Stimulated activated effector memory CD8-positive, alpha-beta T cell treated with anti-CD3 and anti-CD28 coated beads, Interleukin-12 subunit alpha, Interleukin-12 subunit beta, amount 100 ng/mL, for 72 hours (primary cell): ENCODE measurements around the gene POLE.

Source experiments
- ATAC-seq: fragments of 150-1000 bp; cut with Tn5 transposase; 2 replicates; pipeline ENCODE4 v1.10.0; 2021
- DNase-seq, 2 donors: peaks; one replicate each; pipeline ENCODE4 v3.0.0; 2021 to 2022; ENCODE audit warnings: low spot score in 2 of 2
- H3K27ac Mint-ChIP-seq: one replicate; pipeline ENCODE4 v1.8.0; 2022; ENCODE audit warnings: mild to moderate bottlenecking, mixed read lengths
- H3K36me3 Mint-ChIP-seq: one replicate; pipeline ENCODE4 v1.8.0; 2022; ENCODE audit warnings: mild to moderate bottlenecking, mixed read lengths
- H3K4me1 Mint-ChIP-seq: one replicate; pipeline ENCODE4 v1.8.0; 2022; ENCODE audit warnings: mixed read lengths
- H3K4me3 Mint-ChIP-seq: one replicate; pipeline ENCODE4 v1.8.0; 2022; ENCODE audit warnings: mild to moderate bottlenecking, mixed read lengths
- H3K9me3 Mint-ChIP-seq: one replicate; pipeline ENCODE4 v1.8.0; 2022; ENCODE audit warnings: mixed read lengths

Gene POLE

DNA sequence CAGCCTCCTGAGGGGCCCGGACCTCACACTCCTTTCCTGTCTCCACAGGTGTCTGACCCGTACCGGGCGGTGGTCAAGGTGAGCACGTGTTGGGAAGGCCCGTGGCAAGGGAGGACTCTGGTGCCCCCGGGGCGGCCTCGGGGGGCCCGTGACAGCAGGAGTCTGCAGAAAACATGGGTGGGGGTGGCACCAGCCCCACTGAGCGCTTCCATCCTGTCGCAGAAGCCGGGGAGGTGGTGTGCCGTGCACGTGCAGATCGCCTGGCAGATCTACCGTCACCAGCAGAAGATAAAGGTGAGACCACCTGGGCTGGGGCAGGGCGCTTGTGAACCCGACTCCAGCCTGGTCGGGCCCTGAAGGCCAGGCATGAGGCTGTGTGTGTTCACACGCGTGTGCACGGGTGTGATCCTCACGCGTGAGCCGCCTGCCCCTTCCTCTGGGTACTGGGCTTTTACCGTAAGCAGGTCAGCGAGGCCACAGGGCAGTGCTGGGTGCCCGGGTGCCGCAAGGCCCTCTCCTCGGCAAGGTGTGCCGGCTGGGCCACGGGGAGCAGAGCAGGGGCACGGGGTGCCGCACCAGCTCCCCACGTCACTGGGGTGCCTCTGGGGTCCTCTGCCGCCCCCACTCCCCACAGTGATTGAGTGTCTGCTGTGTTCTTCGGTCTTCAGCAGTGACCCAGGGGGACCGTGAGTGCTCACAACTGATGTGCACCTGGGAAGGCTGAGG lies 112.7 kb downstream of the POLE start:
- no peaks in the 10 kb centered on the region for H3K4me1 Mint-ChIP-seq
- no peak for ATAC-seq
- no peak overlapping the region for H3K4me3 Mint-ChIP-seq
- no peaks in the 10 kb centered on the region for H3K9me3 Mint-ChIP-seq
- no peak overlapping the region for H3K27ac Mint-ChIP-seq
- peaks cover 21% of the 10 kb centered on the region for H3K36me3 Mint-ChIP-seq
- DNase-seq = no peak
